Left hindlimb (tissue), 1 donor: Measurements from ENCODE around the gene POSTN.
"Not testable (repeated sequence)": the region's sequence is repeated elsewhere in the genome, so short reads cannot be mapped to it uniquely, and the experiment has no call there.

ENCODE experiments used
- DNase-seq: peaks from one replicate; pipeline ENCODE4 v3.0.0-alpha.2; 2018

The POSTN gene

DNA sequence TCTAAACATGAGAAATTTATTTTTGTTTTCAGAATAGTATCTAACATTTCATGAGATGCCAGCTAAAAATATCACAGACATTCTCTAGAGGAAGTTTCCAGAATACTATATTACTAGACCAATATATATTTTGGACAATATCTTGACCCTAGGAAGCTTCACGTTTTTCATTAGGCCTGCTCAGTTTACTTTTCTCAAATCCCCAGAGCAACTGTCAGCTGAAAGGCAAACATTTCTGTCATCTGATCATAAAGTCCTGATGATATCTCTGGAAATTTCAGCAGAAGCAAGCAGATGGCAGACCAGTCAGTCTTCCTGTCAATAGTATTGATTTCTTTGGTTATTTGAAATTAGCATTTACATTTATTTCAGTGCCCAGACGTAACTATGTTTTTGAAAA is 4.0 kb downstream of the POSTN start:
- DNase-seq = no peak

DNA sequence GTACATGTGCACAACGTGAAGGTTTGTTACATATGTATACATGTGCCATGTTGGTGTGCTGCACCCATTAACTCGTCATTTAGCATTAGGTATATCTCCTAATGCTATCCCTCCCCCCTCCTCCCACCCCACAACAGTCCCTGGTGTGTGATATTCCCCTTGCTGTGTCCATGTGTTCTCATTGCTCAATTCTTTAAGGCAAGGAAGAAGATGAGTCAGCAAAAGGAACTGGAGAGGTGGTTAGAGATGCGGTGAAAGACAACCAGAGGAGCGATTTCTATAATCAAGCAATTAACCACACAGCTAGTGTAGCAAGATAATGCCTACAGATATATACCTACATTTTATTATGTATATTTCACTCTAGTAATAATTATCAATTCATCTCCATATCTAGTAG is 9.2 kb downstream of the POSTN start:
- not testable (repeated sequence) for DNase-seq

DNA sequence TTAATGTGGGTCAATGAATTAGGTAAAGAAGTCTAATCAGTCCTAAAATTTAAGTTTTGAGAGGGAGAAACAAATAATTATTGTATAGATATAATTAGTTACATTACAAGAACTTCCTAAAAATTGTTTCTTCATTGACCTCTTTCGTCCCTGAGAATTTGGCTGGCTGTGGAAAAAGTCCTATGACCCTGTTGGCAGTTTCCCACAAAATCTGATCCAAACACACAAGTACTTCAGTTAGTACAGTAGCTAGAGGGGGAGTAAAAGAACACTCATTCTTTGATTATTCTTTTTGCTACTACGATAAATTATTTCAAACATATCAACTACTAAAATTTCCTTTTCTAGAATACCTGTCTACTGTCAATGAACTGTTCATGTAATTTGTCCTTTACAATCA is 11.3 kb downstream of the POSTN start:
- no peak for DNase-seq

DNA sequence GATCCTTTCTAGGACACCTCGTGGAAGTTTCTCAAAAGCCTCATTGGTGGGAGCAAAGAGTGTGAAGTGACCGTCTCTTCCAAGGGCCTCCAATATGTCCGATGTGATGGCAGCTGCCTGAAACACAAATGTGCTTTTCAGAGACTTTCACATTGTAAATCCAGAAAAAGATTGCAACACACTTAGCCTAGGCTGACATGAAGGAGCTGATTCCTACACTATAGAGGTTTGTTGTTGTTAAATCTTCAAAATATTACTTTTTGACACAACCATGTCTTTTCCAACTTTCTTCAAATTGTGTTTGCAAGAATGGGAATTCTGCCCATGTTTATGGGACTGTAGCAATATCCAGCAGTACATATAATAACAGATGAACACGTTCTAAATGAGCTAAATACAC is 12.4 kb downstream of the POSTN start:
- no peak for DNase-seq

DNA sequence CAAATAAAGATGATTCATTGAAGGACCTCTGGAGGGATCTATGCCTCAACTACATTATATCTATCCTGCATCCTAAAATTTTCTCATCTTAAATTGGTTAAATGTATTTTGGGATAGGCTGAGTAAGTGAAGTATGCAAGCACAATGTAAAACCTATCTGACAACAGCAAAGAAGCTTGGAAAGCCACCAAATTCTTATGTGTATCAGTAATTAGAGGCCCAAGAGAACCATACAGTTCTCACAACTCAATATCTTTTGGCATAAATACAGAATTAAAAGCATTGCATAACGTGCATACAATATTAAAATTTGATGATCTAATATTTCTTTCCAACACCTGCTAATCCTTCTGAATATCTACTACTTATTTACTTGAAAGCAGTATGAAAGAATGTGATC is 13.0 kb downstream of the POSTN start:
- no peak for DNase-seq

DNA sequence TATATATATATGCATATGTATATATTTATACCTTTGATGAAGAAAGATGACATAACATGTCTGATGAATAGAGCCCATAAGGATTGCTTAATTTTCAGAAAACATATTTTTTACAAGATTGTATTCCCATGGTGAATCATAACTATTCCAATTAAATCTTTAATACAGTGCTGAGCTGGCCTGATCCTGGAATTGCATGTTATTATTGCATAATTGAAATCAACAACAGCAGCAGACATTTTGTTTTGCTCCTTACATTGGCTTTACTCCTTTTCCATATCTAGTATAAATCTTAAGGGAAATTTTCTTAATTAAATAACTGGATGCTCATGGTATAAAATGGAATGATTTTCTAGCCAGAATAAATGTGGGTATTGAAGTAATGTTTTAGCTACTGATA is 22.0 kb downstream of the POSTN start:
- no peak for DNase-seq

DNA sequence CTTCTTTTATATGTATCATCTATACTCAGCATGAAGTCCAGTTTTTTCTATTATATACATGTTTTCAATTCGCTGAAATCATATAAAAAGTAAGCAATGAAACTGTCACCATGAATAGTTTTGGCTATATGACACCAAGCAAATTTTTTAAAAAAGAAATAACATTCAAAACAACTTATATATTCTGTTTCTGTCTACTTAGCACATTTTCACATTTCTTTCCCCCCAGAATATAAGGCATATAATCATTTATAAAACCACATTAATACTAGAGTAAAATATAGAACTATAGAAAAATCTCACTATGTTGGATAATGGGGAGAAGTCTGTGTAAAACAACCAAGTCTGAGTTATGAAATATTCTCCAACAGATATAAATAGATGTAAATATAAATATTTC is 33.1 kb downstream of the POSTN start:
- DNase-seq = no peak

DNA sequence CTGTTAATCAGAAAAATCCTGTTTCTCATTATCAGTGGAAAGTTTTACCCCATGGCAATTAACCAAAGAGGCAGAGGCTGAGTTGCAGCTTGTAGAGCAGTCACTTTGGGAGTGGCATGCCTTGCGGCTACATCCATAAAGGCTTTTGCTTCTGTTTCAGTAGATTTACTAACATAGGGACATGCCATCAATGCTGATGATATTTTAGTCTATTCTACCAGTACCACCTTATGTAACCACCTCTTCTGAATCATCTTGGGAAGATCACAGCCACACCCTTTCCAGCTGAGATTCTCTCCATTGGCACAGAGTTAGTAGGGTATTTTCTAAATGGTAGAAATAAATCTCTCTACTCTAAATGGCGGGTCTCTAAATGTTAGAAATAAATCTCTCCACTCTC is 37.5 kb downstream of the POSTN start:
- DNase-seq = no peak

DNA sequence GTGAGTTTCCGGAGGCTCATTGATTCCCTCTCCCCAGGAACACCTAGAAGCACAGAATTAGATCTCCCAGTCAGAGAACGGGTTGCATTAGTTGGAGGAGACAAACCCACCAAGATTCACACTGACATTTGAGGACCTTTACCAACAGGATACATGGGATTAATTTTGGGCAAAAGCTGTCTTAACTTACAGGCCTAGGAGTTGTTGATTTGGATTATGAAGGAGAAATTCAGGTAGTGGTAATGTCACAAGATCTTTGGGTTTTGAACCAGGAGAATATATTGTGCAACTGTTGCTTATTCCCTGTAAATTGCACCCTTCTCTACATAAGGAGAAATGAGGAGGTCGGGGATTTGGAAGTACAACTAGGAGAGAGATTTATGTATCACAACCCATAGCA is 38.0 kb downstream of the POSTN start:
- DNase-seq = no peak

DNA sequence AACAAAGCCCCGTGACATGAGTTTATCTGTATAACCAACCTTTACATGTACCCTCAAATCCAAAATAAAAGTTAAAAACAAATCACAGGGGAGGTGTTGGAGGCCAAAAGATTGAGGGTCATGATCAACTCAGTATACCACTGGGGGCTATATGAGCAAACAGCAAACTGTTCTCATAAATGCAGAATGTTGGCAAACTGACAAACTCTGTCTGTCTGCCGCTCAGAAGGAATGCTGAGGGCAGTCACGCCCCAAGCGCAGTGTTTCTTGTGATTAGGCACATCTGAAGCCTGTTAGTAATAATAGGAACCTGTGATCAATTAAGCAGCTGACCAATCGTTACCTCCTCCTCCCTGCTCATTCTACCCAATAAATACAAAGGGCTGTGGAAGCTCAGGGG is 39.8 kb downstream of the POSTN start:
- DNase-seq = not testable (repeated sequence)

DNA sequence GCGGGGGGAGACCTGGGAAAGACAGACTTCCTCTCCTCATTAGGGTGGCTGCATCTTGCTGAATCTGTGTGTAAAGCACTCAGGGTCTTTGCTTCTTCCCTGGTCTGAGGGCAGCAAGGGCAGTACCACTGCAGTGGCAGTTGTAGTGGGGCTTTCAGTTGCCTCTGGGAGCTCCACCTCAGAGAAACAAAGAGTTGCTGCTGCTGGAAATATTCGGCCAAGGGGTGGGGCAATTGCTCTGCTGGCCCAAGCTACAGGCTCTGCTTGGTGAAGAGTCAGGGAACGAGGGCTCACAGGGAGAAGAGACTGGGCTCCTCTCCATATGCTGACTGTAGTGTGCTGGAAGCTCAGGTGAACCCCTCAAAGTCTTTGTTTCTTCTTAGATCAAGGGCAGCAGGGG is 52.5 kb downstream of the POSTN start:
- no peak for DNase-seq

DNA sequence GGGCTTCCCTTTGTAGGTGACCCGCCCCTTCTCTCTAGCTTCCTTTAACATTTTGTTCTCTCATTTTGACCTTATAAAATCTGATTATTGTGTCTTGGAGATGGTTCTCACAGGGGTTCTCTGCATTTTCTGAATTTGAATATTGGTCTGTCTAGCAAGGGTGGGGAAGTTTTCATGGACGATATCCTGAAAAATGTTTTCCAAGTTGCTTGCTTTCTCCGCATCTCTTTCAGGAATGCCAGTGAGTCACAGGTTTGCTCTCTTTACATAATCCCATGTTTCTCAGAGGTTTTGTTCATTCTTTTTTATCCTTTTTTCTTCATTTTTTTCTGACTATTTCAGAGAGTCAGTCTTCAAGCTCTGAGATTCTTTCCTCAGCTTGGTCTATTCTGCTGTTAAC is 53.6 kb downstream of the POSTN start:
- DNase-seq = no peak

DNA sequence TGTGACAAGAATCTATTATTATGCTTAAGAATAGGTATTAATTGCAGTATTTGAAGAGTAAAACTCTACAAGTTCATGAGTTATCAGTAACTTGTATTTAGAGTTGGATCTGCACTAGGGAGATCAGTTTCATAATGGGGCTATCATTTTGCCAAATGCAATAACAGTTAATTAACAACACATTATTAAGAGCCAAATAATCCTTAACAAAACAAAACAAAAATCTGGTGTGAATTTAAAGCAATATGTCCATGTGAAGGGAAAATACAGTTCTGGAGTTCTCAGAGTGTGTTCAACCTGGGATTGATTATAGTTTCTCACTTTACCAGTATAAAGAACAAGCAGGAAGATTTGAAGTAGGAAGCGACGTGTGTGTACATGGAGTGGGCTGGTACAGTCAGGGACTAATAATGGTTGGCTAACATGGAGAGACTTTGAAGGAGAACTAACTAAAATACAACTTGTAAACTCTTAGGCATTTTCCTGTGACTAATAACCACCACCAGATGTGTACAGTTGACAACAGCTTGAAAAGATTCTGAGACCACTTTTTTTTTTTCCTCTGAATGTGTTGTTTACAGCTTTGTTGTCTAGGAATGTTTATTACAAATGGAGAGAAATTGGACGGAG is 58.5 kb downstream of the POSTN start:
- DNase-seq = no peak

DNA sequence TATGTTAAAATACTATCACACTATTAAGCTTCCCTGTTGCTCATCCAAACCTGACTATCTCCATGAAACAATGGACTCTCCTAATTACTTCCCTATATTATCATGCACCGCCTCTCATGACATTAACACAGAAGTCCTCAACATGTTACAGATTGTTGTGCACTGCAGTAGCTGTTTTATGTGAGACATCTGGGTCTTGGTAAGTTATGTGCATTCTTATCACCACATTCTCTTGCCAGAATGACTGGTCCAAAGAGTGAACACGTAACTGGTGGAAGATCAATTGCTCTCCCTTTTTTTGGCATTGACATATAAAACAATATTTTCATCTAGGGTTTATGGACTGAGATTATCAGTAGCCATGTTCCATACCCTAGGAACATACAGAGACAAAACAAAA is 59.4 kb downstream of the POSTN start:
- DNase-seq = no peak

DNA sequence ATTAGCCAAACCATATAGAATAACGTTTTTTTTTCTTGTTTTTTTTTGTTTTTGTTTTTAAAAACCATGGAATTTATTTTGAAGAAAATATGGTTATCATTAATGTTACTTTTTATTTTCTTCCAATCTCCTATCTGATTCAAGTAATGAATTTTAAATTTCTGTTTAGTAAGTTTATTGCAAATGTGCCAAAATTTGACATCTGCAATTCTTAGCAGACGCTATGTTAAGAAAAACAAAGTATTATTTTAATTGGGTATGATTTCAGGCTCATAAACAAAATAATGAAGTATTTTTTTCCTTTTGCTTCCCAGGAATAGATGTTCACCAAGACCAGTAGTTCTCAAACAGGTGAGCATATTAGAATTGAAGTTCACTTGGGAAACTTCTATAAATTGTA is 63.1 kb downstream of the POSTN start:
- DNase-seq = no peak

DNA sequence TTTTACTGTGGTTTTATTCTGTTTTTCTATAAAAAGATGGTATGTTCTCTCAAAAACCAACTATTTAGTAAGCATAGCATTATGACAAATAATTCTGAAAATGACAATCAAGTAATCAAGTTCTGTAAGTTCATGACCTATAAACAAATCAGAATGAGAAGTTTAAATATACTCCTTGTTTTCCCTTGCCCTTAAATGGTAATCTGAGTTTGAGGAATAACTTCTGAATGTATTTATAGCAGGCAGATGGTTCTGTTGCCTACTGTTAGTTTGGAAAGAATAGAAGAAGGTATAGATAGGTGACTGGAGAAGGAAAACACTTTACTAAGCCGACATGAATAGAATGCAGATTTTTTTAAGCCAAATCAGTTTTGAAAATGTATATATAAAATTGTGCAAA is 63.9 kb downstream of the POSTN start:
- no peak for DNase-seq

DNA sequence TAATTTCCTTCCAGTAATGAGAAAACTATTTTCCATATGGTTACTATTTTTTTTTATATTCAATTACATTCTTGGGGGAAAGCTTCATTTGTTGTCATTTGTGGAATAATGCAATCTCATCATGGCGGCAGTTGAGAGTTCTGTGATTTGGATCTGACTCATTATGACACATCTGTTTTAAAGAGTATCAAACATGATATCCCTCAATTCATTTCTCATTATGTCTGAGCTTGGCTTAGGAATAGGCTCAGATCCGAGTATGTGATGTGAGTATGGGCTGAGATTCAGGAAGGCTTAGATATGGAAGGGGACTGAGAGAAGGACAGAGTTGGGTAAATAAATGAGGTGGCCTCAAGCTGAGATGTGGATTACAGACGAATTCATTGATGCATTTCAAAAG is 64.4 kb downstream of the POSTN start:
- DNase-seq = no peak

DNA sequence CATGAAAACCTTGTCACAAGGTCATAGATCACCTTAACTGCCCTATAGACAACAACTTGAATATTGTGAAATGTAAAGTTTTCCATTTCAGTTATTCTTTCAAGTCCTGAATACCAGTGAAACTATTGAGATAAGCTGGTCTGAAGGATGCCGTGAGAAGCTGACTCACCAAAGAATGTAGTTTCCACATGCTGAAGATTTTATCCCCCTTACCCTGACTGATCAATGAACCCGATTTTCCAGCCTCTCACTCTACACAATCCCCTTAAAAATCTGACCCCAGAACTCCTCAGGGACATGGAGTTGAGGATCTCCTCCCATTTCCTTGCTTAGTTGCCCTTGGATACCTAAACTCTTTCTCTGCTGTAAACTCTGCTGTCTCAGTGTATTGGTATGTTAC is 67.5 kb downstream of the POSTN start:
- DNase-seq = no peak

DNA sequence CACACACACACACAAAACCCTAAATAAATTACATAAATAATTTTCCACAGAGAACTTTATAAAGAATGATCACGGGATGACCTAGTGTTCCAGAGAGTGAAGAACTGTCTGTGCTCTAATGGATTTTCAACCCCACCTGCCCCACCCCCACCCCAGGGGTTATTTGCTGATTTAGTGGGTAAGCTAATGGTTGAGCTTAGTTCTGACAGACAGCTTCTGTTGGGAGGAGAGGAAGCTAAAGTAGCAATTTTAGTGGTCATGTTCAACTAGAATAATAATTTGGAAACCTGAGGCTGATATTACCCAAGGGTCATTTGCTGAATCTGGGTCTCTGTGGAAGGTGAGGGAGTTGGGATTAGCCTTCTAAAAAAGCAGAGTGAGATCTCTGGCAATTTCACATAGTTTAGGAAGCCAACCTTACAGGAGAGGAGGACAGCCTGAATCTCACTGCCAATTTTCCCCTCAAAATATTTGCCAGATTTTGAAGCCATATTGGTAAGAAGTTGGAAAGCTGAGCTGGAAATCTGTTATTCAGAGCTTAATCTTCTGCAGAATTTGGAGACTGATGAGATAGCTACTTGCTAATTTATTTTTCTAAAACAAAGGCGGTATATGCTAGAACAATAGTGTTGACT is 68.7 kb downstream of the POSTN start:
- peak; percentile 69 for DNase-seq

DNA sequence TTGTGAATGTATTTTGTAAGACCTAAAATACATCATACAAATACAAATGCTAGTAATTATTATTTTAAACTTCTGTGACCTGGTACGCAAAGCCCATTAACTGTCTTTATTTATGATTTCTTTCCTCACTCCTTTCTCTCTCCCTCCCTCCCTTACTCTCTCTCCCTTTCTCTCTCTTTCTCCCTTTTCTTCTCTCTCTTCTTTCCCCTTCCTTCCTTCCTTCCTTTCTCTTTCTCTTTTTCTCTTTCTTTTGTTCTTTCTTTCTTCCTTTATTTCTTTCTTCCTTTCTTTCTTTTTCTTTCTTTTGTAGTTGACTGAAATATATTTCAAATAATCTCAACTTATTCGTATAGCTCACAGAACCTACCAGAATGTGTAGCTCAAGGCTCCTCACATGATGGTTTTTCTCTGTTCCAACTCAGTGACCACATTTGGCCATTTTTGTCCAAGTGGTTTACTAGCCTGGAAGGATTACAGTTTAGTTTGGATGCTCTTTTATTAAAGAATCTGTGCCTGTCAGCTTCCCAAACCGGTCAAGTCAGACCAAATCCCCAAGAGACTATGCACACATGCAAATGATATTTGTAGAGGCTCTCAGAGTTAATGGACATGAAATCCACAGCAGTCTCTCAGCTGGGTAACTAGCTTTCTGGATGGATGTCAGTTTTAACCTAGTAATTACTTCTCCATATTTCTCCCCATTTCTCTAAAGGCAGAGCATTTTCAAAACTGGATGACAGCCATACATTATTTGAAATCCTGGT is 71.7 kb downstream of the POSTN start:
- DNase-seq = peak; percentile 62

DNA sequence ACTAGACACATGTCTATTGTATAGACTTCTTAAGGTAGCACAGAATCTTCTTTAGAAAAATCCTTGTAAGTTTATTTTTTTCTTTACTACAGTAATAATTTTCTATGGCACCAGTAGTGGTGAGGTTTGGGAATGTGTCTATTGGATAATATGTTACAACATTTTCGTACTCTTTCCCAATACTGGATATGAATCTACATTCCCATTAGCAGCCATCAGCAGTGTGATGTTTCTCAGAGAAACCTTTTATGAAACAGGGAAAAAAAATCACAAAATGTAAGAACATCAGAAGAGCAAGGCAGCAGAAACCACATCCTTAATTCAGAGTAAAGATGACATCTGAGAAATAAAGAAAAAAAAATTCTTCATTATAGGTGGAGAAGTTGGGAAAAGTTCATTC is 83.3 kb downstream of the POSTN start:
- no peak for DNase-seq
